Stimulated activated CD4-positive, alpha-beta T cell treated with anti-CD3 and anti-CD28 coated beads, Interleukin-15, amount 100 ng/mL, for 1 hour (primary cell): ENCODE results near the gene CLEC3A.
A peak's percentile ranks its signal among the peaks of the same experiment; 100 is the strongest.
"Not testable (repeated sequence)": the region's sequence is repeated elsewhere in the genome, so short reads cannot be mapped to it uniquely, and the experiment has no call there.

ENCODE experiments used
- DNase-seq, 2 donors: peaks; one replicate each; pipeline ENCODE4 v3.0.0-alpha.2; 2020; ENCODE audit warnings: low read depth in 1 of 2, low spot score in 1 of 2

CLEC3A gene

DNA sequence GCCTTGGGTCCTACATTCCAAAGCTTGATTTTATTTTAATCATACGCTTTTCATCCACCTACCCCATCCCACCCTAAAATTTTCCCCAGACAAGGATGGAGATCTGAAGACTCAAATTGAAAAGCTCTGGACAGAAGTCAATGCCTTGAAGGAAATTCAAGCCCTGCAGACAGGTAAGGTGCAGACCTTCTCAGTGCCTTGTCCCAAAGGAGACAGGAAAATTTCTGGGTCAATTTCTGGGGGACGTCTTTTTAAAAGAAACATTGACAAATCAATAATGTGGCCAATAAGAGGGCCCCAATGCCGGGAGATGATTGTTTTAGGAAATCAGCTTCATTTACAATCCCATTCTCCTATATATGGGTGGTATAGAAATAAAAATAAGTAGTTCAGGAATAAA lies 5.7 kb downstream of the CLEC3A start:
- no peak for DNase-seq

DNA sequence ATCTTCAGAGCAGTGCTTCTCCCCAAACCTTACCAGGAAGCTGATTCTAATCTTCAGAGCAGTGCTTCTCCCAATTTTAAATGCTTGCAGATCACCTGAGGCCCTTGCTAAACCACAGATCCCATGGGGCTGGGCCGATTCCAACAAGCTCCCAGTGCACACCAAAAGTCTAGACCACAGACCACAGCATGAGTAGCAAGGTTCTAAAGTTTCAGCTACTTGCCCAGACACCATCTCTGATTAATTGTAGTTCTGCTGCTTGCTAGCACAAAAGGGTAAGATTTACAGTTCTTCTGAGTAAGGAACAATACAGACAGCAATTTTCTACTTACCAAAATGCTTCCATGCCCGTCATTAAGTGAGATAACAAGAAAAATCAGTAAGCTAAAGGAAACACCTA lies 12.2 kb downstream of the CLEC3A start:
- no peak for DNase-seq

DNA sequence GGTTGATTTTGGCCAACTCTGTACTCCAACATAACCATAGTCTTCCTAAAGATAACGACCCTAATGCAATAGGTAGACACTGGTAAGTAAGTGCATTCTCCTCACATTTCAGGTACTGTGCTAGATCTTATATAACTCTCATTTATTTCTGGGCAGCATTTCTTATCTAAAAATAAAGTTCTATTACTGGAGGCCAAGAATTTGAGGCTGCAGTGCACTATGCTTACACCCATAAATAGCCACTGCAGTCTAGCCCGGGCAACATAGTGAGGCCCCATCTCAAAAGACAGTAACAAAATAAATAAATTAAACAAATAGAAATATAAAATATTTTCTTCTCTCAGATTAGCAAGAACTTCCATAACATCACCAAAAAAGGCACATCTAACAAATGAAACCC lies 12.7 kb downstream of the CLEC3A start:
- no peak for DNase-seq

DNA sequence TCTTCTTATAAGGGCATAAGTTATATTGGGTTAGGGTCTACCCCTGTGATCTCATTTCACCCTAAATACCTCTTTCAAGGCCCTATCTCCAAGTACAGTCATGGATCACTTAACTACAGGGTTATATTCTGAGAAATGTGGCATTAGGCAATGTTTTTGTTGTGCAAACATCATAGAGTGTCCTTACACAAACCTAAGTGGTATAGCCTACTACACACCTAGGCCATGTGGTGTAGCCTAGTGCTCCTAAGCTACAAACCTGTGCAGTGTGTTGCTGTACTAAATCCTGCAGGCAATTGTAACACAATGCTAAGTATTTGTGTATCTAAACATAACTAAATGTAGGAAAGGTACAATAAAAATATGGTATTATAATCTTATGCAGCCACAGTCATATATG lies 18.0 kb downstream of the CLEC3A start:
- DNase-seq = no peak

DNA sequence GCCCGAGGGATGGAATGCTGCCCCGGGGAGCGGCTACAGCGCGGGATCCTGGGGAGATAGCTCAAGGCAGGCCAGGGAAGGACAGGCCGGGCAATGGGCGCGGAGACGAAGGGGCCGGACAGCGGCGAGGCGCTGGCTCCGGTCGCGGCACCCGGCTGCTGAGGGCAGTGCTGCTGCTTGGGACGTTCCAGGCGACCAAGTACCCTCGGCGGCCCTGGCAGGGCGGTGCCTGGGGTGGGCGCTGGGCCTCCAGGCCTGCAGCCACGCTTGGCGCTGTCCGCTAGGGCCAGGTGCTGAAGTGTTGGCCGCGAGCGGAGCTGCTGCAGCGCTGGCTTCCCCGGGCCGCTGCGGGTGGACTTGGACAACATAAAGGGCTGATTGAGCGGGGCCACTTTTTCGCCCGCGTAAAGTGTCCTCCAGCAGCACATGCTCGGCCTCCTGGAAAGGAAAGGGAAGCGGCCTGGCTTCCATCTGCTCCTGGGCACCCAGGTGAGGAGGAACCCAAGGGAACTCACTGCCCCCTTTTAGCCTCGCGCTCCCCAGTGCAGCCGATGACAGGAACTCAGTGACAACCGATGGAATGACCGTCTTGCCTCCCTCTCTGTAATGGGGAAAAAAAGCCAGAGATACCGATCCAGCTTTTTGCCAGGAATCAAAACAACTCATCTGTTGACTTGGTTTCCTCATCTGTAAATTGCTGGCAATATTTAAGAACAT lies 23.7 kb downstream of the CLEC3A start:
- DNase-seq = peak in 1 of 2 donors; percentile 5

DNA sequence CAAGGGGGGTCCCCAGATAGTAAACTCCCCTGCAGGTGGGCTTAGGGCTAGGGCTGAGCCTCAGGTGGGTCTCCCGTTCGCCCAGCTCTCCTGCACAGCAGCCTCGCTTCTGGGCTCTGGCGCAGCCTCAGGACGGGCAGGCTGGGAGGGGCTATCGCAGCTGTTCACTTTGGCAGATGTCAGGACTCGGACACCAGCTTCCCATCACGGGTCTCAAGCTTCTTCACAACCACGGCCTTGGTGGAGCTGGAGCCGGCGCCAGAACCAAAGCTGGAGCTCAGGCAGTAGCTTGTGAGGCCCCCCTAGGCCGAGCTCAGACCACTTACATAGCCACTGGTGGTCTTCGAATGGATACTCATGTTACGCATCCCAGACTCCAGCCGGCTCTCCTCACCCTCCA lies 26.0 kb downstream of the CLEC3A start:
- no peak for DNase-seq

DNA sequence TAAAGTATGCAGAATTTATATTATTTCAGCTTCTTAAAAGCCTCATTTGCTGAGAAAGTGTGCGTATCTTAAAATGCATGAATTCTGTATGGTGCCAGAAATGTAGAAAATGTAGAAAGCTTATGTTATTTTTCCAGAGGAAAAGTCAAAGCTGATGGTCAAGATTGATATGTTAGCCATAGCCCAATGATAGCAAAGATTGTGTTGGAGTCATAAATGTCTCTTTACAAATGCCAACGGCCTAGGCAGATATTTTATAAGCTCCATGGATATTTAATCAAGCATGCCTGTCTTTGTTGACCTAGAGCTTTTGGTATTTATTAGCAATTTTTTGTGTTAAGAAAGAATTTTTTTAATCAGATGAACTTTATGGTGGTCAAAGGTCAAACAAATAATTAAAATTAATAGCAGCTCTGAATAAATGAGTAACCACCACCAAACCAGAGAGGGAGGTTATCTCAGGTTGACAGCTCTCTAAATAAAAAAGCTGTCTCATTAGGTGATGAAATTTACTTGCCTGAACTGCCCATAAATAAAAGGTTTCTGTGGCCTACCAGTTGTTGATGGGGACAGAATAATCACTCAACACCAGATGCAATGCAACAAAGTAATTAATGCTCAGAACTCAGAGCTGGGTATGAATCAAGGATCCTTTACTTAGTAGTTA lies 28.5 kb downstream of the CLEC3A start:
- no peak for DNase-seq

DNA sequence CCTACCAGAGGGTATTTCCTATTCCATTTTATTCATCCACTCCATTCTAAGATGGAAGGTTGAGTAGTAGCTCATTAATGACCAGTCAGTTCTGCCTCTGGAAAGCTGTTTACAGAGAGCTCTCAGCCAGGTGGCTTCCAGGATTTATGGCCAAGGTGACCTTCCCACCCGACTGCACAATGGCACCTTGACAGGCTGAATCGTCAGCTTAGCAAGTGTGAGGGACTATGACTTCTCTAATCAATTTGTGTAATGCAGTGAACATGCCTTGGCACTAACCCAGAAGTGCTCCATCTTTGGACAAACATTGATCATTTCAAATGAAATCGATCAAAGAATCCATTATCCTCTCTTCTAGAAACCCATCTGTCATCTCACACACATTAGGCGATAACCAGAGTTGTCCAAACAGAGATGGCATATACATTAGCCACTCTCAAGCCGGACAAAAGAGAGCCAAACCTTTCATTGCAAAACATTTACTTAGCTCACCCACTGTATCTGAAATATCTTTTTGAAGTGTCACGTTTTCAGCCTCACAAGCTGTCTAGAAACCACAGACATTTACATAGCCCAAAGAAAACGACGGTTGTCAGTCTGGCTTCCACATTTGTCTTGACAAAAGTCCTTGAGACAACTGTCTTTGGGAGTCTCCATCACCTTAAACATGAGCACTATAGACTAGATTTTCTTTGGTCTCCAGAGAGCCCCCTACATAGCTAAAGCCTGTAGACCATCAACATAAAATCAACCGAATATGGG lies 35.6 kb downstream of the CLEC3A start:
- no peak for DNase-seq

DNA sequence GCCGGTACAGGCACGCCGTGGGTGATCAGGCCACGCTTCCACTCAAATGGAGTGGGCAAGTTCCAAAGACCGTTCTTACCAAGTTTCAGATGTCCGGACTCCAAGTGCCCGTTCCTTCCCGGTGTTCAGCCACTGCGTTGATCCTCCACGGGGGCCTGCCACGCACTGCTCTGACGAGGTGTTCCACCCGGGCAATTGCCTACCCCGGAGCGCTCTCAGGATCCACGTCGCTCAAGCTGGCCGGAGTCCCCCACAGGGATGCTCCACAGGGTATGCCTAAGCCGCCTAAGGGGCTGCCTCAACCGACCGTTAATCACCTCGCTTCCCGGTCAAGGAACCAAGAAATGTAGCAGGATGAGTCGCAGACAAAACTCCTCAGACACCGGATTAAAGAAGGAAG lies 37.5 kb downstream of the CLEC3A start:
- not testable (repeated sequence) for DNase-seq

DNA sequence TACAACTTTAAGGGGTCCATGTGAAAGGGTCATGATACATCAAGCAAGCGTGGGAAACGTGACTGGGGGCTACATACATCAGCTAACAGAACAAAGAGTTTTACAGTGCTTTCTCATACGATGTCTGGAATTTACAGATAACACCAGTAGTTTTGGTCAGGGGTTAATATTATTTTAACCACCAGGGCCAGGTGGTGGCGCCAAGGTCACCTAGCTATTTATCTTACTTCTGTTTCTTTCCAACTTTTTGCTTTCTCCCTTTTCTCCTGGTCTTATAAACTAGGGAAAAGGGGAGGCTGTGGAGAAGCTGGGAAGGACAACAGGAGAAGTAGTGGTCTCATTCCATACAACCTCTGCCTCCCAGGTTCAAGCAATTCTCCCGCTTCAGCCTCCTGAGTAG lies 37.9 kb downstream of the CLEC3A start:
- no peak for DNase-seq

DNA sequence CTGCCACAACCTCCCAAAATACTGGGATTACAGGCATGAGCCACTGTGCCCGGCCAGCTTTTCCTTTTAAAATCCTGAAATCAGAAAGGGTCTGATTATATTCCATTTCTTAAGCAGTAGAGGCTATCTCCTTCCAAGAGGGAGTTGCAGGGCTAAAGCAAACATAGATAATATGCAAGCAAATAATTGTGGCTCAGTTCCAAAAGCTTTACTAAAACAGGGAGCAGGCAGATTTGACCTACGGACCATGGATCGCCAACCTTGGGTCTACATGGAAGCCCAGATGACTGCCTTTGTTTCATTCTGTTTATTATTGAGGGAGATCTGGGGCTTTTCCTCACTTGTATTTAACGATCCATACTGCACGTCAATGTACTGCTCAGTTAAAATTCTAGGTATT lies 38.5 kb downstream of the CLEC3A start:
- DNase-seq = no peak

DNA sequence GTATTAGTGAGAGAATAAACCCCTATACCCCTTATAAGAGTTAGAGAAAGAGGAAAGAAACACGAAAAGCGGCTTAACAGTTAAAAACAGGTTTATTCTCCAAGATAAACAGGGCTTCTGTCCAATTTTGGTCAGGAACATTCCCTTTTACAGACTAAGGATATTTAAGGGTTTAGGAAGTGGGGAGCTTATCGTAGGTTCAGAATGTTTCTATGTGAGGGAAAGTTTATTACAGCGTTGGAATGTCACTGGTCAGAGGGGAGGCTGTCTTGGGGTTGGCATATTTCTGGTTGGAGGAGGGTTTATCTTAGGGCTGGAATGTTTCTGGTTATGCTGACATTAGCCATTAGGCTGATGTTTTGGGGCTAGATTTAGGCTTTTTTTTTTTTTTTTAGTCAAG lies 43.0 kb downstream of the CLEC3A start:
- DNase-seq = no peak

DNA sequence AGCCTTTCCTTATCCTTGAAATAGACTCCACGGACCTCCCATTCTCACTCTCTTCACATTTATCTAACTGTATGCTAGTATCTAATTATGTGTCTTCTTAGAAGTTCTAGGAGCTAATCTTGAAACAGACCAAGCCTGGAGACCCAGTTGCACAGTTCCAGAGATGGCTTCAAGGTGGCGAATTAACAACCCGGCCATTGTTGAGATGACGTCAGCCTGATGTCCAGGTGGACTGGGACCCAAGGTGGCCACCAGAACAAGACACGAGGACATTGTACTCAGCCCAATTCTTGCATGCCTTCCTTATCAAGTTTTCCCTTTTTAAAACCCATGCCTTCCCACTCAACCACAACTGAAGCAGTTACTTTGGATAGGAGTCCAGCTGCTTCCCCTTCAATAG lies 47.6 kb downstream of the CLEC3A start:
- DNase-seq = no peak

DNA sequence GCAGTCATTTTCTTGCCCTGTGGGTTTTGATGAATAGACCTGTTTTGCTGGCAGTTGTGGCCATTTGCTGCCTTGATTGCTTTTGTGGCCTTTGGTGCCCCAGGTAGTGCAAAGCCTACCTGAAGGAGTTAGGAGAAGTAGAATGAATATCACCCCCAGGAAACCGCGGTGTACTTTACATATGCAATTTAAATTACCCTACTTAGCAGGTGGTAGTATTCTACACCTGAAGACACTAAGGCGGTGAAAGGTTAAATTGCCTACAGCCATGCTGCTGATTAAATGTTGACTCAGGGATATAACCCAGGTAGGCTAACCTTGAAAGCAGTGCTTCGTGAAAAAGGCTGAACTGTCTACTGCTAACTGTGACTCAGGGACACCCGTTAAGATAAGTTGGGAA lies 49.9 kb downstream of the CLEC3A start:
- no peak for DNase-seq

DNA sequence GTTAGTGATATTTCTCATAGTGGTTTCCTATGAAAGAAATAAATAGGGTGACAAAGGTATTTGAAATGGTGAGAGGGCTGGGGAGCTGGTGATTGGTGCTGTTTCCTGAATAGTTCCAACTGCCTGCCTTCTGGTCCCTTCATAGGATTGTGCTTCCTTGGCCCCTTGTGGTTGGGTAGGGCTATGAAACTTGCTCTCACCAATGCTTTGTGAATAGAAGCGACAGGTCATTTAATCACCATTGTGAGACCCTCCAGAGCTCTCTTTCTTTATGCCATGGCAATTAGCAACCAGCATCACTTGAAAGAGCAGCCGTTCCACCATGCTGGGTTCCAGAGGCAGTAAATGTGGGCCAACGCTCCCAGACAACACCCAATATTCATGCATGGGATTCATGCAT lies 53.5 kb downstream of the CLEC3A start:
- no peak for DNase-seq

DNA sequence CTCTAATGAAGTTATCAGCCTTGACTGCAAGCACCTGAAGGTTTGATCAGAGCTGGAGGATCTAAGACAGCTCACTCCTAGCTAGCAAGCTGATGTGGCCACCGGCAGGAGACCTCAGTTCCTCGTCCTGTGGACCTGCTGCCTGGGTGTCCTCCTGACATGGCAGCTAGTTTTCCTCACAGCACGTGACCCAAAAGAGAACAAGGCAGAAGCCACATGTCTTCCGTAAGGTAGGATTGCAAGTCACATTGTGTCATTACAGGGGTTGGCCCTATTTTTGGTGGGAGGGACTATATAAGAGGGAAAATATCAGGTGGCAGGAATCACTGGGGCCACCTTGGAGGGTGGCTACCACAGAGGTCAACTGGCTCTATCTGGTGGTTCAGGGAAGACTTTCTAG lies 59.0 kb downstream of the CLEC3A start:
- DNase-seq = no peak
